Ovary (tissue), 9 donors: ENCODE data around the gene LCN10. TPM values are rescaled to one million over a fixed set of nuclear protein-coding genes. Genes with fewer than 3 reads are reported as not detected.

Experiments
- DNase-seq, 5 donors: peaks; one replicate each; pipeline ENCODE4 v3.0.0-alpha.2; 2019 to 2020
- H3K27ac ChIP-seq, 2 donors: fragments of 200-600 bp; one replicate each; pipeline versions ENCODE4 v1.5.1 to v1.8.0; 2019 to 2022
- H3K27me3 ChIP-seq: fragments of 200-600 bp; one replicate; pipeline ENCODE4 v1.8.0; 2022
- H3K36me3 ChIP-seq: fragments of 200-600 bp; sonication (generic); one replicate; pipeline ENCODE4 v1.5.1; 2019
- H3K4me1 ChIP-seq: one replicate; pipeline ENCODE4 v1.8.1; 2013; ENCODE audit warnings: mild to moderate bottlenecking, moderate library complexity; ENCODE audit not compliant: insufficient read depth
- H3K4me3 ChIP-seq: fragments of 200-600 bp; sonication (generic); one replicate; pipeline ENCODE4 v1.5.1; 2017
- H3K9me3 ChIP-seq, 2 donors: fragments of 200-600 bp in 1 of 2; sonication (generic) in 1 of 2; one replicate each; pipeline versions ENCODE4 v1.5.1 to v1.8.1; 2013 to 2019; ENCODE audit warnings: mild to moderate bottlenecking in 1 of 2, moderate library complexity in 1 of 2
- EP300 ChIP-seq: sonication (generic); formaldehyde crosslinking; IDR thresholded peaks from one replicate; pipeline ENCODE4 v1.6.1; 2017; ENCODE audit warnings: antibody characterized with exemption
- POLR2A ChIP-seq: fragments of 450-650 bp; IDR thresholded peaks from one replicate; pipeline ENCODE4 v1.6.1; 2017; ENCODE audit warnings: antibody characterized with exemption, mild to moderate bottlenecking, moderate library complexity
- WGBS, 3 donors: extraction: QIAGEN DNeasy Blood & Tissue Kit in 1 of 3; methylation state at CpG; one replicate each; pipeline versions ENCODE4 v1.1.5 to v1.1.7; 2013 to 2017; 5-methylcytosine and 5-hydroxymethylcytosine counted together
- intact Hi-C, 4 donors: fragments of 100-400 bp; cut with DNase I; formaldehyde crosslinking; loops; one replicate each; pipeline versions ENCODE4 v1.11.0 to v1.15.1; 2022 to 2023
- polyA plus RNA-seq, 2 donors: library from polyadenylated mRNA; stranded (reverse); fragments of 200-250 nt in 1 of 2; fragments of 350-450 nt in 1 of 2; fragmentation: Illumina TruSeq in 1 of 2; extraction: RNeasy Lipid Tissue Mini Kit (QIAGEN cat#74804) in 1 of 2; gene quantifications; one replicate each; pipeline ENCODE4 v1.2.3, GENCODE V29; 2013 to 2014
- total RNA-seq, 7 donors: library from RNA; depleted of rRNA in 2 of 7; stranded (reverse); fragments of >200 nt in 2 of 7; fragmentation: NEBNext Ultra II Directional in 3 of 7; extraction: Animal tissue kit (Norgen Biotek cat#: 25700) in 3 of 7; gene quantifications; one replicate each; pipeline versions ENCODE4 v1.1.0 to v1.2.4, GENCODE V29; 2016 to 2023
- TF ChIP-seq, protein P1 (sequence below), 3 donors: fragments of 450-650 bp in 2 of 3; fragments of 200-600 bp in 1 of 3; IDR thresholded peaks; one replicate each; pipeline versions ENCODE4 v1.5.1 to v1.8.0; 2016 to 2022; ENCODE audit warnings: antibody characterized with exemption in 3 of 3, mild to moderate bottlenecking in 1 of 3
- donor health status: DM: no; HTN: no; CAD: no; lungs with moderate emphysema.
- donor health status: DM: no; HTN: no; CAD: no.
- donor health status: Bipolar disorder and iron deficiency.
- donor health status: DM: yes; HTN: yes; CAD: no.
- donor health status: DM: no; HTN: no; CAD: no.
- donor health status: DM: yes; HTN: yes; CAD: no.

The LCN10 gene
- total and polyA plus RNA-seq, 9 donors = 1.4 to 45.4 (median 4.5) TPM

DNA sequence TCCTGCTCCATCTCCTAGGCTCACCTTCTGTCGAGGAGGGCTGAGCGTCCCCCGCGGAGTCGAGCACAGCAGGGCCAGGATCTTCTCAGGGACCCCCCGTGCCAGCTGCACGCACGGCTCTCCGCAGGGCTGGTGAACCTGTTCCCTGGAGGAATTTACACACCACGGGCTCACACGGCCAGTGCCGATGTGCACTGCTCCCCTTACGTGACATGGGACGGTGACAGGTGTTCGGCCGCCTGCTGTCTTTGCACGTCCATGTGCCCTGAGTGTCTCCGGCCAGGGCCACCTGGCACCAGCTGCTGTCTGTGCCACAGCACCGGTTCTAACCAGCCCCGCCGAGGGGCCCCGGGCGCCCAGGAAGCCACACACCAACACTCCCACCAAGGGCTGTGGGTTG lies 46.8 kb downstream of the LCN10 start:
- TF ChIP-seq, protein P1, sequence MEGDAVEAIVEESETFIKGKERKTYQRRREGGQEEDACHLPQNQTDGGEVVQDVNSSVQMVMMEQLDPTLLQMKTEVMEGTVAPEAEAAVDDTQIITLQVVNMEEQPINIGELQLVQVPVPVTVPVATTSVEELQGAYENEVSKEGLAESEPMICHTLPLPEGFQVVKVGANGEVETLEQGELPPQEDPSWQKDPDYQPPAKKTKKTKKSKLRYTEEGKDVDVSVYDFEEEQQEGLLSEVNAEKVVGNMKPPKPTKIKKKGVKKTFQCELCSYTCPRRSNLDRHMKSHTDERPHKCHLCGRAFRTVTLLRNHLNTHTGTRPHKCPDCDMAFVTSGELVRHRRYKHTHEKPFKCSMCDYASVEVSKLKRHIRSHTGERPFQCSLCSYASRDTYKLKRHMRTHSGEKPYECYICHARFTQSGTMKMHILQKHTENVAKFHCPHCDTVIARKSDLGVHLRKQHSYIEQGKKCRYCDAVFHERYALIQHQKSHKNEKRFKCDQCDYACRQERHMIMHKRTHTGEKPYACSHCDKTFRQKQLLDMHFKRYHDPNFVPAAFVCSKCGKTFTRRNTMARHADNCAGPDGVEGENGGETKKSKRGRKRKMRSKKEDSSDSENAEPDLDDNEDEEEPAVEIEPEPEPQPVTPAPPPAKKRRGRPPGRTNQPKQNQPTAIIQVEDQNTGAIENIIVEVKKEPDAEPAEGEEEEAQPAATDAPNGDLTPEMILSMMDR (IDR thresholded peaks at IDR 0.05) = no peak
- TF ChIP-seq EP300 = no peak
- TF ChIP-seq POLR2A = no peak
- Histone ChIP-seq H3K4me1 (peaks cover 3% of the 10 kb centered on the region), H3K27ac (no peak overlapping the region), H3K36me3 (no peaks in the 10 kb centered on the region), H3K9me3 (no peaks in the 10 kb centered on the region), H3K4me3 (no peak overlapping the region), H3K27me3 (no peaks in the 10 kb centered on the region)
- WGBS, 3 donors = 72 to 84% (median 78%) methylated on average over 22 to 23 of the region's 23 CpGs
- peak in 3 of 5 donors; percentile 13 to 33 (median 23) for DNase-seq
- intact Hi-C loops = no loop called here

DNA sequence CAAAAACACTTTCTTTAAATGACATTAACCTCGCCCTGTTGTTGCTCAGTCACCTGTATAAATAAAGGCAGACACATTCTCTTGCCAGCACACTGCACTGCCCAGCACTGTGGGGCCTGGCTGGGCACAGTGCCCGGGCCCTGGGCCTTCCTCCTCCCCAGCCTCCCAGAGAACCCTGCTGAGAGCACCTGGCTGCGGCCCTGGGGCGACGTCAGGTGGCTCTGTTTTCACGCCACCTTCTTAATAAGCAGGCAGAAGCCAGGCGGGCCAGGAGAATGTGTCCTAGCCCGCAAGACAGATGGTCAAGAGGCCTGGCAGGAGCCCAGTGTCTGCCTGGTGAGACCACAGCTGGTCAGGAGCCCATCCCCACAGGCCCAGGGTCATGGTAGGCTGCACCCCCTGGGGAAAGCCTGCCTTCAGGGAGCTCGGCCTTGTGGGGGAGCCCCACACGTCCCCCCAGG lies 47.3 kb downstream of the LCN10 start:
- H3K4me1 ChIP-seq = peaks cover 3% of the 10 kb centered on the region
- no peaks in the 10 kb centered on the region for H3K27me3 ChIP-seq
- TF ChIP-seq, protein P1 (IDR thresholded peaks at IDR 0.05) = no peak
- TF ChIP-seq EP300 (no peak), POLR2A (no peak)
- WGBS, 3 donors = 81 to 86% (median 86%) methylated on average over 10 of the region's 10 CpGs
- no peak overlapping the region for H3K27ac ChIP-seq
- intact Hi-C loops = no loop called here
- H3K36me3 ChIP-seq = no peaks in the 10 kb centered on the region
- no peak overlapping the region for H3K4me3 ChIP-seq
- peak in 1 of 5 donors; percentile 33 for DNase-seq
- no peaks in the 10 kb centered on the region for H3K9me3 ChIP-seq

DNA sequence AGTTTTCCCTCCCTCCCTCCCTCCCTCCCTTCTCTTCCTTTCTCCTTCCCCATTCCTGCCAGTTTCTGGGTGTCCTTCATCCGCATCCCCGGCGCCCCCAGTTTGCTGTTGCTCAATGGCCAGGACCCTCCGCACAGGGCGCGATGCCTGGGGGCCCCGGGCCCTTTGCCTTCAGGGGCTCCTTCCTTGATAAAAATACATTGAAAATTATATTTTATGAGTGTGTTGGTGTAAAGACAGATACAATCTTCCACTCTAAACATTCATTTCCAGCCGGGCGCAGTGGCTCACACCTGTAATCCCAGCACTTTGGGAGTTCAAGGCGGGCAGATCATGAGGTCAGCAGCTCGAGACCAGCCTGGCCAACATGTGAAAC lies 47.9 kb downstream of the LCN10 start:
- H3K4me1 ChIP-seq = peaks cover 3% of the 10 kb centered on the region
- DNase-seq = no peak
- H3K27ac ChIP-seq = no peak overlapping the region
- H3K27me3 ChIP-seq = no peaks in the 10 kb centered on the region
- H3K4me3 ChIP-seq = no peak overlapping the region
- intact Hi-C loops = no loop called here
- 81 to 90% (median 85%) methylated on average over 11 of the region's 11 CpGs for WGBS, 3 donors
- no peaks in the 10 kb centered on the region for H3K9me3 ChIP-seq
- H3K36me3 ChIP-seq = no peaks in the 10 kb centered on the region
- no peak for TF ChIP-seq POLR2A
- TF ChIP-seq, protein P1 (IDR thresholded peaks at IDR 0.05) = no peak
- TF ChIP-seq EP300 = no peak

DNA sequence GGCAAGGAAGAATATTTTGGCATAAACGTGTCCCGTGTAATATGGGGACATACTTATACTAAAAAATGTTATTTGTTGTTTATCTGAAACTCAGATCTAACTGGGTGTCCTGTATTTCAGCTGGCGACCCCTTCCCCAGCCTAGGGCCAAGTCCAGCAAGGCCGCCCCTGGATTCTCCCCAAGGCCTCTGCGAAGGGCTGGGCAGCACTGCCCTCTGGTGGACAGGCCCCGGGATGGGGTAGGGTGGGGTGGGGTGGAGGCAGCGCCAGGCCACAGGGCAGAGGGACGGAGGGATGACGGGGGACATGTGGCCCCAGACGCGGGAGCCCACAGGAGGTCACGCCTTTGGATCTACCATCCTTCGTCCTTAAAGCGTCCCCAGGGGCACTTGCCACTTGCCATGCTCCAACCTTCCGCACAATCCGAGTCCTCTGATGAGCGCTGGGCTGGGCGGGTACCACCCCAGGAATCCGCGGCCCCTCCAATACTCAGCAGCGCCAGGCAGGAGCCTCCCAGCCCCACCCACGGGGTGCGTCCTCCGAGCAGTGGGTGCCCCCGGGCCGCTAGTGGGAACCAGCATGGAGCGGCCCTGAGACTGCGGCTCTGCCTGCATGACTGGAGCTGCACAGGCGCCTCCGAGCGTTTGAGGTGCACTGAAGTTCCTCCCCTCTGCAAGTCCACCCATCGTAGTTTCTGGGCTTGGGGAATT lies 48.4 kb downstream of the LCN10 start:
- TF ChIP-seq POLR2A (no peak), EP300 (no peak)
- TF ChIP-seq, protein P1 (IDR thresholded peaks at IDR 0.05) = no peak
- Histone ChIP-seq H3K4me1 (peaks cover 3% of the 10 kb centered on the region), H3K36me3 (no peaks in the 10 kb centered on the region), H3K27ac (no peak overlapping the region), H3K4me3 (no peak overlapping the region), H3K27me3 (no peaks in the 10 kb centered on the region), H3K9me3 (no peaks in the 10 kb centered on the region)
- peak in 3 of 5 donors; percentile 39 to 54 (median 45) for DNase-seq
- intact Hi-C loops = no loop called here
- WGBS, 3 donors = 37 to 46% (median 41%) methylated on average over 22 to 32 of the region's 32 CpGs
